IMR-90 (cell line): ENCODE results near the gene COG2. TPM values are rescaled to one million over a fixed set of nuclear protein-coding genes. Genes with fewer than 3 reads are reported as not detected.

ENCODE experiments used
- ATAC-seq: fragments of 200-7000 bp; cut with Tn5 transposase; 2 replicates; pipeline ENCODE4 v1.9.1; 2020; ENCODE audit warnings: low read depth, mild to moderate bottlenecking, moderate library complexity
- BruUV-seq: library from RNA; stranded (reverse); fragments of 400-500 nt; replicated peaks from 2 replicates; lab custom pipeline; 2021; lab: Mats Ljungman, UMichigan
- CTCF ChIA-PET: fragments of 300-600 bp; formaldehyde crosslinking; extraction: SDS; loops from one replicate; lab custom pipeline; 2021; ENCODE audit warnings: antibody characterized with exemption; lab: Yijun Ruan, JAX
- POLR2A ChIA-PET: fragments of 300-600 bp; sonication (Branson Sonifier 250); formaldehyde crosslinking; loops from one replicate; lab custom pipeline; 2022; ENCODE audit warnings: antibody characterized with exemption; ENCODE audit not compliant: unreplicated experiment; lab: Charles Lee
- DNase-seq: peaks from one replicate; pipeline ENCODE4 v3.0.0; 2013
- H2AFZ ChIP-seq: replicated peaks from 2 replicates; pipeline ENCODE3; 2013; ENCODE audit warnings: low read length, mild to moderate bottlenecking; ENCODE audit not compliant: poor library complexity
- H2AK5ac ChIP-seq: 2 replicates; pipeline ENCODE4 v1.6.1; 2013; ENCODE audit warnings: low read depth, low read length, inconsistent platforms
- H2AK9ac ChIP-seq: replicated peaks from 2 replicates; pipeline ENCODE3; 2013; ENCODE audit warnings: mild to moderate bottlenecking, low read depth, low read length, moderate library complexity; ENCODE audit not compliant: poor library complexity
- H2BK120ac ChIP-seq: 2 replicates; pipeline ENCODE4 v1.6.1; 2013; ENCODE audit warnings: low read depth, low read length, inconsistent platforms
- H2BK15ac ChIP-seq: 3 replicates; pipeline ENCODE4 v1.6.1; 2013; ENCODE audit warnings: low read depth, low read length, inconsistent platforms
- H2BK20ac ChIP-seq: 2 replicates; pipeline ENCODE4 v1.6.1; 2013; ENCODE audit warnings: low read depth, mild to moderate bottlenecking, inconsistent platforms, low read length, moderate library complexity
- H2BK5ac ChIP-seq: 2 replicates; pipeline ENCODE4 v1.6.1; 2013; ENCODE audit warnings: mild to moderate bottlenecking, low read depth, low read length, inconsistent platforms; ENCODE audit not compliant: poor library complexity, severe bottlenecking
- H3K14ac ChIP-seq: replicated peaks from 2 replicates; pipeline ENCODE4 v1.6.1; 2013; ENCODE audit warnings: low read depth, low read length, inconsistent platforms
- H3K18ac ChIP-seq: 2 replicates; pipeline ENCODE4 v1.6.1; 2013; ENCODE audit warnings: low read depth, low read length, control low read depth
- H3K23ac ChIP-seq: 2 replicates; pipeline ENCODE4 v1.6.1; 2013; ENCODE audit warnings: low read depth, low read length, inconsistent platforms
- H3K27ac ChIP-seq: 2 replicates; pipeline ENCODE4 v1.5.1; 2013; ENCODE audit warnings: mild to moderate bottlenecking, control low read depth, low read length; ENCODE audit not compliant: insufficient read depth
- H3K27me3 ChIP-seq: 2 replicates; pipeline ENCODE4 v1.6.1; 2013; ENCODE audit warnings: low read length; ENCODE audit not compliant: control insufficient read depth, insufficient read depth
- H3K36me3 ChIP-seq: 2 replicates; pipeline ENCODE4 v1.6.1; 2013; ENCODE audit warnings: low read length, mixed read lengths; ENCODE audit not compliant: control insufficient read depth, insufficient read depth
- H3K4ac ChIP-seq: 2 replicates; pipeline ENCODE4 v1.6.1; 2013; ENCODE audit warnings: low read depth, low read length, inconsistent platforms
- H3K4me1 ChIP-seq: 2 replicates; pipeline ENCODE4 v1.6.1; 2013; ENCODE audit warnings: low read length, mixed read lengths; ENCODE audit not compliant: control insufficient read depth, insufficient read depth
- H3K4me2 ChIP-seq: 2 replicates; pipeline ENCODE4 v1.6.1; 2013; ENCODE audit warnings: low read depth, mild to moderate bottlenecking, control low read depth, low read length, moderate library complexity
- H3K4me3 ChIP-seq: 2 replicates; pipeline ENCODE4 v1.5.1; 2013; ENCODE audit warnings: low read depth, mild to moderate bottlenecking, control low read depth, low read length, moderate library complexity; ENCODE audit not compliant: insufficient read depth
- H3K56ac ChIP-seq: 2 replicates; pipeline ENCODE4 v1.6.1; 2013; ENCODE audit warnings: low read length, inconsistent platforms; ENCODE audit not compliant: insufficient read depth; ENCODE audit errors: extremely low read depth
- H3K79me1 ChIP-seq, 2 experiments: 2 replicates each; pipeline ENCODE4 v1.6.1; 2013; ENCODE audit warnings: low read length in 2 of 2, inconsistent platforms in 1 of 2, low read depth in 1 of 2
- H3K9ac ChIP-seq: 2 replicates; pipeline ENCODE4 v1.6.1; 2013; ENCODE audit warnings: low read depth, low read length, control low read depth
- H3K9me1 ChIP-seq: 2 replicates; pipeline ENCODE4 v1.6.1; 2013; ENCODE audit warnings: low read length, inconsistent platforms; ENCODE audit not compliant: insufficient read depth
- H3K9me3 ChIP-seq: 2 replicates; pipeline ENCODE4 v1.6.1; 2013; ENCODE audit warnings: low read length; ENCODE audit not compliant: control insufficient read depth, insufficient read depth
- H4K20me1 ChIP-seq: 2 replicates; pipeline ENCODE4 v1.6.1; 2013; ENCODE audit warnings: low read length, inconsistent platforms; ENCODE audit not compliant: insufficient read depth
- H4K5ac ChIP-seq: 2 replicates; pipeline ENCODE4 v1.6.1; 2013; ENCODE audit warnings: mild to moderate bottlenecking, low read depth, low read length, control low read depth
- H4K8ac ChIP-seq, 2 experiments: 2 replicates each; pipeline ENCODE4 v1.6.1; 2013; ENCODE audit warnings: low read depth in 2 of 2, low read length in 2 of 2, control low read depth in 1 of 2, inconsistent platforms in 1 of 2
- H4K91ac ChIP-seq: 2 replicates; pipeline ENCODE4 v1.6.1; 2013; ENCODE audit warnings: low read depth, low read length, inconsistent platforms; ENCODE audit not compliant: insufficient read depth
- BHLHE40 ChIP-seq: fragments of 150-350 bp; IDR thresholded peaks from 2 replicates; pipeline ENCODE4 v1.6.1; 2016; ENCODE audit warnings: mild to moderate bottlenecking, low read depth, low read length
- CEBPB ChIP-seq: IDR thresholded peaks from 2 replicates; pipeline ENCODE4 v1.6.1; 2012; ENCODE audit warnings: low read depth, low read length, improper control_type of control experiment
- CTCF ChIP-seq: conservative IDR thresholded peaks from 2 replicates; pipeline ENCODE4 v1.5.1; 2012; ENCODE audit warnings: mild to moderate bottlenecking, low read depth, low read length, improper control_type of control experiment
- FOS ChIP-seq: fragments of 150-350 bp; IDR thresholded peaks from 2 replicates; pipeline ENCODE4 v1.6.1; 2016; ENCODE audit warnings: low read depth, low read length
- MAFK ChIP-seq: IDR thresholded peaks from 2 replicates; pipeline ENCODE4 v1.6.1; 2012; ENCODE audit warnings: low read depth, low read length, improper control_type of control experiment
- MAZ ChIP-seq: IDR thresholded peaks from 2 replicates; pipeline ENCODE4 v1.6.1; 2012; ENCODE audit warnings: low read depth, mild to moderate bottlenecking, low read length, improper control_type of control experiment, moderate library complexity, borderline replicate concordance
- MXI1 ChIP-seq: IDR thresholded peaks from 2 replicates; pipeline ENCODE4 v1.6.1; 2012; ENCODE audit warnings: low read depth, mild to moderate bottlenecking, low read length, moderate library complexity, borderline replicate concordance
- NFE2L2 ChIP-seq: fragments of 150-350 bp; IDR thresholded peaks from 2 replicates; pipeline ENCODE4 v1.6.1; 2016; ENCODE audit warnings: low read depth, mild to moderate bottlenecking, low read length
- POLR2A ChIP-seq: IDR thresholded peaks from 2 replicates; pipeline ENCODE4 v1.6.1; 2012; ENCODE audit warnings: mild to moderate bottlenecking, low read depth, low read length
- RAD21 ChIP-seq: IDR thresholded peaks from 2 replicates; pipeline ENCODE4 v1.6.1; 2012; ENCODE audit warnings: low read length, improper control_type of control experiment
- RCOR1 ChIP-seq: IDR thresholded peaks from 2 replicates; pipeline ENCODE4 v1.6.1; 2012; ENCODE audit warnings: mild to moderate bottlenecking, low read length, improper control_type of control experiment; ENCODE audit not compliant: insufficient replicate concordance
- RFX5 ChIP-seq: IDR thresholded peaks from 2 replicates; pipeline ENCODE4 v1.8.0; 2012; ENCODE audit warnings: low read depth, mild to moderate bottlenecking, low read length, moderate library complexity
- SMC3 ChIP-seq: fragments of 150-350 bp; IDR thresholded peaks from 2 replicates; pipeline ENCODE4 v1.6.1; 2016; ENCODE audit warnings: low read depth, mild to moderate bottlenecking, antibody characterized with exemption, low read length, moderate library complexity
- USF2 ChIP-seq: fragments of 150-350 bp; IDR thresholded peaks from 2 replicates; pipeline ENCODE4 v1.6.1; 2017; ENCODE audit warnings: mild to moderate bottlenecking, antibody characterized with exemption, low read length, low read depth
- WGBS, 2 experiments: methylation state at CpG; one replicate each; pipeline versions ENCODE4 v1.1.5 to v1.1.7; 2013; ENCODE audit warnings: missing lambda C conversion rate in 2 of 2; ENCODE audit not compliant: insufficient read length in 1 of 2; ENCODE audit errors: extremely low coverage in 2 of 2; 5-methylcytosine and 5-hydroxymethylcytosine counted together
- dilution Hi-C: fragments of 300-500 bp; cut with HindIII; formaldehyde crosslinking; loops from one replicate; pipeline ENCODE4 v1.14.3; 2018; ENCODE audit warnings: low sequenced_read_pairs; ENCODE audit not compliant: unreplicated experiment
- in situ Hi-C: fragments of 300-500 bp; cut with MboI; formaldehyde crosslinking; loops from 3 replicates; pipeline ENCODE4 v1.14.3; 2019; ENCODE audit warnings: low sequenced_read_pairs, inconsistent platforms, mixed read lengths
- intact Hi-C: fragments of 100-400 bp; cut with micrococcal nuclease; formaldehyde crosslinking; loops from 2 replicates; pipeline ENCODE4 v1.10.0; 2022
- polyA plus RNA-seq, 3 experiments: library from polyadenylated mRNA; depleted of rRNA; stranded (reverse); fragments of >200 nt; gene quantifications; 2 replicates each; pipeline ENCODE4 v1.2.3, GENCODE V29; 2012; ENCODE audit warnings: low replicate concordance in 1 of 3
- total RNA-seq: library from RNA; depleted of rRNA; stranded (reverse); fragments of >200 nt; gene quantifications from 2 replicates; pipeline ENCODE4 v1.2.3, GENCODE V29; 2012
- TF ChIP-seq, protein P1 (sequence below): fragments of 150-350 bp; IDR thresholded peaks from 2 replicates; pipeline ENCODE4 v1.6.1; 2016; ENCODE audit warnings: low read depth, mild to moderate bottlenecking, low read length, moderate library complexity, borderline replicate concordance

Gene COG2
- total and polyA plus RNA-seq, 2 of the 4 experiments (the other 2 are of a cell fraction): 9.1 to 16.7 TPM

DNA sequence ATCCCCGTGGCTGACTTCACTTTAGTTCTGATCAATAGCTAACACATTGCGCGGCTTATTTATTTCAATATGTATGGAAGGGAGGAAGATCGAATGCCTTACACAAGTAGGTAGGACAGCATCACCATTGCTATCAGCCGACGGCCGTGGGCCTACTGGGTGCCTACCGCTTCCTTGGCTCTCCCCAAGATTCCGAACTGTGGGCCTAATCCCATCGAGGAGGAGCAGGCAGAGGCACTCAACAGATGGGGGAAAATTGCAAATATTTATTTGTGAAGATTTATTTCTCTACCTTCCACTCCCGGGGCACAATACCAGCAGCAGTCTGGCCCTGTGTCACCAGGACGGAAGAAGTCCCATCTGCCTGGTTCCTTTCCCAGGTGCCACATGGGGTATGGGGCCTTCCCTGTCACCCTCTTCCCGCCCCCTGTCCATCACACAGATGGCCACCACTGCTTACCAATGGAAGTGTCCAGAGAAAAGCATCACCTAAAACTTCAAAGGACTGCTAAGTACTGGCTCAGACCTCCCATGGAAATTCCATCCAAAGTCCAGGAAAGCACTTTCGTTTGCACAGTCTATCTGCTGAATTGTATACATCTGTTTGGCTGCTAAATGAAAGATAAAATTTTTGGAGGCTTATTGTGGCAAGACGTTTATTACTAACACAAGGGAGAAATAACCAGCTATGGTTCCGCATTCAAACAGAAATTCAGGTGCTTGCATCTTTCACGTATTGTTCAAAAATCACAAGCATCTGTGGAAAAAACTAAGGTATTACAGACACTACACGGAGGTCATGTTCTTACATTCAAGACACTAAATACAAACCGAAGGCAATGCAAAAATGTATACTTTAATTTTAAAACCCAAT lies 59.9 kb downstream of the COG2 start:
- ATAC-seq (no peak), DNase-seq (no peak)
- H3K4ac ChIP-seq: no peak overlapping the region
- H2BK20ac ChIP-seq: no peak overlapping the region
- no peak overlapping the region for H3K4me2 ChIP-seq
- no peak overlapping the region for H3K14ac ChIP-seq
- no peaks in the 10 kb centered on the region for H4K20me1 ChIP-seq
- H4K8ac ChIP-seq: no peak overlapping the region
- dilution Hi-C loops (no loop called here), intact Hi-C loops (no loop called here), in situ Hi-C loops (no loop called here)
- no peak overlapping the region for H2AK5ac ChIP-seq
- H2BK15ac ChIP-seq: no peak overlapping the region
- no peak overlapping the region for H3K4me3 ChIP-seq
- no TSS peak for BruUV-seq
- H3K27me3 ChIP-seq: peaks cover 2% of the 10 kb centered on the region
- no peak overlapping the region for H2BK5ac ChIP-seq
- no peak overlapping the region for H2BK120ac ChIP-seq
- ChIA-PET POLR2A (no interaction called here), CTCF (interaction anchor here (1.2 kb wide), 1 partner anchor 539 kb away, joined by 3 read pairs; no protein-coding TSS in a partner anchor)
- H3K79me1 ChIP-seq: no peaks in the 10 kb centered on the region
- H3K9me3 ChIP-seq: no peaks in the 10 kb centered on the region
- H2AK9ac ChIP-seq: no peak overlapping the region
- no peak overlapping the region for H3K9ac ChIP-seq
- H3K9me1 ChIP-seq: no peaks in the 10 kb centered on the region
- no peak overlapping the region for H3K18ac ChIP-seq
- H4K91ac ChIP-seq: no peak overlapping the region
- H3K23ac ChIP-seq: no peak overlapping the region
- H3K4me1 ChIP-seq: peaks cover 2% of the 10 kb centered on the region; the same call in 1 of the 2 replicates
- H3K27ac ChIP-seq: no peak overlapping the region
- 100% methylated on average over 3 of the region's 19 CpGs; no CpG with 5 or more reads in 1 of the 2 experiments for WGBS, 2 experiments
- no peak overlapping the region for H2AFZ ChIP-seq
- no peak overlapping the region for H4K5ac ChIP-seq
- H3K56ac ChIP-seq: no peak overlapping the region
- H3K36me3 ChIP-seq: no peaks in the 10 kb centered on the region
- TF ChIP-seq POLR2A (no peak), NFE2L2 (no peak), MXI1 (no peak), RCOR1 (no peak), CEBPB (no peak), RAD21 (no peak), USF2 (no peak), FOS (no peak), BHLHE40 (no peak), SMC3 (no peak), MAFK (no peak), RFX5 (no peak), CTCF (no peak), MAZ (no peak)
- TF ChIP-seq, protein P1, sequence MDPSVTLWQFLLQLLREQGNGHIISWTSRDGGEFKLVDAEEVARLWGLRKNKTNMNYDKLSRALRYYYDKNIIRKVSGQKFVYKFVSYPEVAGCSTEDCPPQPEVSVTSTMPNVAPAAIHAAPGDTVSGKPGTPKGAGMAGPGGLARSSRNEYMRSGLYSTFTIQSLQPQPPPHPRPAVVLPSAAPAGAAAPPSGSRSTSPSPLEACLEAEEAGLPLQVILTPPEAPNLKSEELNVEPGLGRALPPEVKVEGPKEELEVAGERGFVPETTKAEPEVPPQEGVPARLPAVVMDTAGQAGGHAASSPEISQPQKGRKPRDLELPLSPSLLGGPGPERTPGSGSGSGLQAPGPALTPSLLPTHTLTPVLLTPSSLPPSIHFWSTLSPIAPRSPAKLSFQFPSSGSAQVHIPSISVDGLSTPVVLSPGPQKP: no peak
